ENCODE data around the gene SYNJ2.
A peak's percentile ranks its signal among the peaks of the same experiment; 100 is the strongest.

- no peak for TF ChIP-seq CTCF (IDR thresholded peaks at IDR 0.05)
- no peak for TF ChIP-seq RAD21 (conservative IDR thresholded peaks at IDR 0.05 in 1 of 2, IDR thresholded peaks at IDR 0.05 in 1 of 2)
- TF ChIP-seq, protein P1, sequence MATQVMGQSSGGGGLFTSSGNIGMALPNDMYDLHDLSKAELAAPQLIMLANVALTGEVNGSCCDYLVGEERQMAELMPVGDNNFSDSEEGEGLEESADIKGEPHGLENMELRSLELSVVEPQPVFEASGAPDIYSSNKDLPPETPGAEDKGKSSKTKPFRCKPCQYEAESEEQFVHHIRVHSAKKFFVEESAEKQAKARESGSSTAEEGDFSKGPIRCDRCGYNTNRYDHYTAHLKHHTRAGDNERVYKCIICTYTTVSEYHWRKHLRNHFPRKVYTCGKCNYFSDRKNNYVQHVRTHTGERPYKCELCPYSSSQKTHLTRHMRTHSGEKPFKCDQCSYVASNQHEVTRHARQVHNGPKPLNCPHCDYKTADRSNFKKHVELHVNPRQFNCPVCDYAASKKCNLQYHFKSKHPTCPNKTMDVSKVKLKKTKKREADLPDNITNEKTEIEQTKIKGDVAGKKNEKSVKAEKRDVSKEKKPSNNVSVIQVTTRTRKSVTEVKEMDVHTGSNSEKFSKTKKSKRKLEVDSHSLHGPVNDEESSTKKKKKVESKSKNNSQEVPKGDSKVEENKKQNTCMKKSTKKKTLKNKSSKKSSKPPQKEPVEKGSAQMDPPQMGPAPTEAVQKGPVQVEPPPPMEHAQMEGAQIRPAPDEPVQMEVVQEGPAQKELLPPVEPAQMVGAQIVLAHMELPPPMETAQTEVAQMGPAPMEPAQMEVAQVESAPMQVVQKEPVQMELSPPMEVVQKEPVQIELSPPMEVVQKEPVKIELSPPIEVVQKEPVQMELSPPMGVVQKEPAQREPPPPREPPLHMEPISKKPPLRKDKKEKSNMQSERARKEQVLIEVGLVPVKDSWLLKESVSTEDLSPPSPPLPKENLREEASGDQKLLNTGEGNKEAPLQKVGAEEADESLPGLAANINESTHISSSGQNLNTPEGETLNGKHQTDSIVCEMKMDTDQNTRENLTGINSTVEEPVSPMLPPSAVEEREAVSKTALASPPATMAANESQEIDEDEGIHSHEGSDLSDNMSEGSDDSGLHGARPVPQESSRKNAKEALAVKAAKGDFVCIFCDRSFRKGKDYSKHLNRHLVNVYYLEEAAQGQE (IDR thresholded peaks at IDR 0.05): no peak
- TF ChIP-seq, protein P2, sequence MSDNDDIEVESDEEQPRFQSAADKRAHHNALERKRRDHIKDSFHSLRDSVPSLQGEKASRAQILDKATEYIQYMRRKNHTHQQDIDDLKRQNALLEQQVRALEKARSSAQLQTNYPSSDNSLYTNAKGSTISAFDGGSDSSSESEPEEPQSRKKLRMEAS (IDR thresholded peaks at IDR 0.05): peak; percentile 46; the same call in 1 of the 2 replicates
- no peak for TF ChIP-seq EP300 (IDR thresholded peaks at IDR 0.05)
- TF ChIP-seq POLR2AphosphoS2 (conservative IDR thresholded peaks at IDR 0.05; ENCODE audit: low read length): no peak
- TF ChIP-seq CHD2 (IDR thresholded peaks at IDR 0.05; ENCODE audit: low read length, partially characterized antibody): no peak
- TF ChIP-seq ZFP36 (IDR thresholded peaks at IDR 0.05; ENCODE audit: borderline replicate concordance, partially characterized antibody): no peak
Measured at GRCh38 chr6:158039571-158040050, 57.9 kb downstream of the SYNJ2 start.
